Measurements from ENCODE around the gene TNK1. TPM values are rescaled to one million over a fixed set of nuclear protein-coding genes. Genes with fewer than 3 reads are reported as not detected.
"Not testable (repeated sequence)": the region's sequence is repeated elsewhere in the genome, so short reads cannot be mapped to it uniquely, and the experiment has no call there.

TNK1 gene
- 2.6 TPM for total RNA-seq
- long read RNA-seq, partial matches to known transcripts, result 1 of 1 reads
- long read RNA-seq, other reads (novel, unspliced or antisense), result 0 of 1 reads

DNA sequence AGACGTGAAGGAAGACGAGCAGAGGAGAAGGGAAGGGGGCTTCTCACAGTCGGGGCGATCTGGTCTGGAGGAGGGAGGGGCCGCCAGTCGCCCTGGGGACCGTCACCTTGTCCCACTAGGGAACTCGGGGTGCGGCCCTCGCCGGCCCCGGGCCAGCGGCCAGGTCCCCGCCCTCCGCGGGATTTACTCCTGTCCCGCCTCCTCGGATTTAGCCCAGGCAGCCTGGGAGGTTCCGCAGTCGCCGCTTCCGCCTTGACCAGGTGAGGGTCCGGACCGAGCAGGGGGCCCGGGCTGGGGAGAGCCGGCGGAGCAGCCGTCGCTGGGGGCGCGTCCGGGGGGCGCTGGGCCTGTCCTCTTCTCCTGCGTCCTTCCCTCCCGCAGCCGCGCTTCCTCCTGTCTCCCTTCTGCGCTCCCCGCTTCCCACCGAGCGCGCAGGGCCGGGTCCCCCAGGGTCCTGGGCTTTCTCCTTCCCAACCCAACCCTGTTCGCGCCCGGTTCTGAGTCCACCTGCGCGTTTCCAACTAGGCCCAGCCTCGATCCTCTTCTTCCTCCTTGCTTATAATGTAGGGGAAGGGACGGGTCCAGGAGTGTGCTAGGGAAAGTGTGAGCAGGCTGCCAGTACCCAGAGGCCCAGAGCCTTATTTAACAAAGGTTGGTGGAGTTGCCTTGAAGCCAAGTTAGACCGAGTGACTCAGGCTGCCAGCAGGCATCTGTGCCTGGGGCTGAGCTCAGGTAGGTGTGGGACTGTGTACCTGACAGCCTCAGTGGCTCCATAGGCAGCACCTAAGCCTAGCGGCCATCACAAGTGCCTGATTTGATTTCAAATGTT, at the start of gene TNK1:
TNK1 (plus strand) TSS at position 235 of the 829 bp plus-strand sequence. CDS start 1,838 bp downstream, outside the sequence.
- DNase-seq (ENCODE audit: missing footprints) (peak; percentile 75), ATAC-seq (peak; percentile 60)
- intact Hi-C loops (cut with DNase I), result no loop called here

DNA sequence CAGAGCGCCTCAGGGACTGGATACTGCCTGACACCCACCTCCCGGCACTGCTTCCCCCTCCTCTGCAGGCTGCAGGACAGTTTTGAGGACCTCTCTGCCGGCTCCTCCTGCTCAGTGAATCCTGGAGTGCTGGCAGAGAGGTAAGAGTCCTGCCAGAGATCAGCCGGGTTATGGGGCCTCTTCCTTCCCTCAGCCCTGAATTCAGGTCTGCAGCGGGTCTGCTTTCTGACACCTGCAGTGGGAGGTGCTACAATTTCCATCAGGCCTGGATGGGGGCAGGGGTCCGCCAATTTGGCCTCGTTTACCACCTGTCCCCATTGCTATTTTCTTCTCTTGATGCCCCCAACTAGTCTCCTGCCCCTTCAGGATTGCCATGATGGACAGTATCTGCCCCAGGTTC, 48.8 kb upstream of the TNK1 start:
- DNase-seq (ENCODE audit: missing footprints), result no peak
- ATAC-seq, result no peak
- intact Hi-C loops (cut with DNase I), result no loop called here

DNA sequence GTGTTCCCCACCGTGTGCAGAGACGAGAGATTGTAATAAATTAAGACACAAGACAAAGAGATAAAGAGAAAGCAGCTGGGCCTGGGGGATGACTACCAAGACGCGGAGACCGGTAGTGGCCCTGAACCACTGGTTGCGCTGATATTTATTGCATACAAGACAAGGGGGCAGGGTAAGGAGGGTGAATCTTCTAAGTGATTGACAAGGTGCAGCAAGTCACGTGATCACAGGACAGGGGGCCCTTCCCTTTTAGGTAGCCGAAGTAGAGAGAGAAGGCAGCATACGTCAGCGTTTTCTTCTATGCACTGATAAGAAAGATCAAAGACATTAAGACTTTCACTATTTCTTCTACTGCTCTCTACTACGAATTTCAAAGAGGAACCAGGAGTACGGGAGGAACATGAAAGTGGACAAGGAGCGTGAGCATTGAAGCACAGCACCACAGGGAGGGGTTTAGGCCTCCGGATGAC, 48.3 kb upstream of the TNK1 start:
- DNase-seq (ENCODE audit: missing footprints); intact Hi-C loops (cut with DNase I): not testable (repeated sequence)

DNA sequence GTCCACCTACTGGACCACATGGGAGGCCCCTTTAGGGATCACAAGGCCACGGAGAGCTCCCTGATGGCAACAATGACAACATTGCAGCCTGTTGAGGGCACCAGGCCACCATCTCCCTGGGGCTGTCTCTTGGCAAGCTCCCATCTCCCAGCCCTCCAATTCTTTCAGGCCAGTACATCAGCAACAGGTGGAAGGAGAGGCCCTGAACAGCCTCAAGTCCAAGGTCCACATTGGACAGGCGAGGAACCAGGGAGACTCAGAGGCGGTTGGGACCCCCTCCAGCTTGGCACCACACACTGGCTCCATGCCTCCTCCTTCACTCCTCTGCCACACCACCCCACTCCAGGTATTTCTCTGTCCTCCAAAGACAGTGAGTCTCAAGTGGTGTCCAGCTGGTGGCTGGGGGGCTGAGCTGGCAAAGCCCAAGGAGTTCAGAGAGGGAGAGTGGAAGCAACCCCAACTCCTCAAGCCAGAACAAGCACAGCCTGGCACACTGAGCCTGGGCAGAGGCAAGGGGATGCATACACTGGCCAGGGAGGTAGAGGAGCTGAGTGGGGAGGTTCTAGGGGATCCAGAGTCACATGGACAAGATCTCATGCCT, 45.9 kb upstream of the TNK1 start:
- ATAC-seq, result no peak
- peak; percentile 54 for DNase-seq (ENCODE audit: missing footprints)
- intact Hi-C loops (cut with DNase I), result no loop called here

More for the DNA sequence above, 48.3 kb upstream of the TNK1 start:
- ATAC-seq, result not testable (repeated sequence)

DNA sequence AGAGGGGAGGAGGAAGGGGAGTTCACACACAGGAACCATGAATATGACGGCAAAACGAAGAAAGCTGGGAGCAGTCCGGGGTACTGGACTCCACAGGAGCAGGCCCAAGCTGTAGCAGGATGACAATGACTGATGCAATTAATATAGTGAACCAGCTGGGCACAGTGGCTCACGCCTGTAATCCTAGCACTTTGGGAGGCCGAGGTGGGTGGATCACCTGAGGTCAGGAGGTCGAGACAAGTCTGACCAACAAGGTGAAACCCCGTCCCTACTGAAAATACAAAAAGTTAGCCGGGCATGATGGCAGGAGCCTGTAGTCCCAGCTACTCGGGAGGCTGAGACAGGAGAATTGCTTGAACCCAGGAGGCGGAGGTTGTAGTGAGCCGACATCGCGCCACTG, 45.1 kb upstream of the TNK1 start:
- intact Hi-C loops (cut with DNase I); ATAC-seq: not testable (repeated sequence)
- DNase-seq (ENCODE audit: missing footprints), result peak; percentile 11

DNA sequence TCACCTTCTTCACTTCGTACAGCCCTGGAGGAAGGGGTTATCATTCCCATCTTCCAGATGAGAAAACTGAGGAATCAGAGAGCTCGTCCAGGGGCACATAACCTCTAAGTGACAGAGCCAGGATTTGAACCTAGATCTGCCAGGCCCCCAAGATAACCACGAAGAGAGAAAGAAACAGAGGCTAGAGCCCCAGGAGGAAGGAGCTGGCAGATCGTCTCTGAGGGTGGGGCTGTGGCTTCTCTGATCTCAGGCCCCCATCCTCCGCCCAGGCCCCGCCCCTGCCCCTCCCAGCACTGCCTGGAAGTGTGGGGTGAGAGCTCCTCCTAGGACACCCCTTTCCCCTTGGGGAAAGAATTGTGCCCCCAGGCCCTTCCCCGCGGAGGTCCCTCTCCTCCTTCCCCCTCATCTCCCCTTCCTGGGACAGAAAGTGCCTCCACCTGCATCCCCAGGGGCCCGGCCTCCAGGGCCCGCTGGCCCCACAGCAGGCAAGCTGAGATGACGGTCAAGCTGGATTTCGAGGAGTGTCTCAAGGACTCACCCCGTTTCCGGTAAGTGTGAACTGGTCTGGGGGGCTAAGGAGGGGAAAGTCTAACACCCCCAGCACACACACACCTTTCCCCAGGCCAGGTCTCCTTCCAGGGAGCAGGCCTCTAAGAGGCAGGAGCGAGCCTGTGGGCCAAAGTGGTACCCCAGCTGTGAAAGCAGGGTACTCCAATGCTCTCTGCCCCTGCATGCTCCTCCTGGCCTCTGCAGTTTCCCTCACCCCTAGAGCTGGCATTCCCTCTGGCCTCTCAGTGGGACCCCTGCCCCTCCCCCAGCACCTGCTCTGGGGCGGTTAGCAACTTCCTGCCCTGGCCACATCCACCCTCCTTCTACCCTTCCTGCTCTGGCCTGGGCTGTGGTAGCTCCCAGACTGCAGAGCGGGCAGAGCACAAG, 44.4 kb upstream of the TNK1 start, which contains the start of gene ACAP1:
ACAP1 (plus strand) TSS at position 290 of the 936 bp plus-strand sequence; CDS start at position 496, 206 bp downstream.
- DNase-seq (ENCODE audit: missing footprints) (peak; percentile 83), ATAC-seq (peak; percentile 42)
- intact Hi-C loops (cut with DNase I), result no loop called here

DNA sequence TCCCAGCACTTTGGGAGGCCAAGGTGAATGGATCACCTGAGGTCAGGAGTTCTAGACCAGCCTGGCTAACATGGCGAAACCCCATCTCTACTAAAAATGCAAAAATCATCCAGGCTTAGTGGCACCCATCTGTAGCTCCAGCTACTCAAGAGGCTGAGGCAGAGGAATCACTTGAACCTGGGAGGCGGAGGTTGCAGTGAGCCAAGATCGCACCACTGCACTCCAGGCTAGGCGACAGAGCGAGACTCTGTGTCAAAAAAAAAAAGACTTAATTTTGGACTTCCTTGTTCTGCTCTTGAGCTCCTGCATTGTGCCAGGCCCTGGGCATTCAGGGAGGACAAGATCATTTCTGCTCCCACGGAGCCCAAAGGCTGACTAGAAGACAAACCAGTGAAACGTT, 43.3 kb upstream of the TNK1 start:
- DNase-seq (ENCODE audit: missing footprints), result peak; percentile 34
- intact Hi-C loops (cut with DNase I); ATAC-seq: not testable (repeated sequence)

DNA sequence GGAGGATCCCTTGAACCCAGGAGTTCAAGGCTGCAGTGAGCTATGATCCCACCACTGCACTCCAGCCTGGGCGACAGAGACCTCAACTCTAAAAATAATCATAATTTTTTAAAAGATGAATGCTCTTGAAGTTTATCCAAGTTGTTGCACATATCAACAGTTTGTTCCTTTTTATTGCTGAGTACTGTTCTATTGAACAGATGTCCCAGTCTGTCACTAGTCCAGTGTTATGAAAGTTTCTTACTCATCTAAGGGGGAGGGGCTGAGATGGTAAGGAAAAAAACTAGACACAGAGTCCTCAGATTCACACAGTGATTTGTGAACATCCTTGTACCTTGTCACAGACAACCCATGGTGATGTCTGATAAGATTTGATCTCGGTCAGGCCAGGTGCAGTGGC, 40.7 kb upstream of the TNK1 start:
- no peak for DNase-seq (ENCODE audit: missing footprints)
- ATAC-seq, result no peak
- intact Hi-C loops (cut with DNase I), result no loop called here

DNA sequence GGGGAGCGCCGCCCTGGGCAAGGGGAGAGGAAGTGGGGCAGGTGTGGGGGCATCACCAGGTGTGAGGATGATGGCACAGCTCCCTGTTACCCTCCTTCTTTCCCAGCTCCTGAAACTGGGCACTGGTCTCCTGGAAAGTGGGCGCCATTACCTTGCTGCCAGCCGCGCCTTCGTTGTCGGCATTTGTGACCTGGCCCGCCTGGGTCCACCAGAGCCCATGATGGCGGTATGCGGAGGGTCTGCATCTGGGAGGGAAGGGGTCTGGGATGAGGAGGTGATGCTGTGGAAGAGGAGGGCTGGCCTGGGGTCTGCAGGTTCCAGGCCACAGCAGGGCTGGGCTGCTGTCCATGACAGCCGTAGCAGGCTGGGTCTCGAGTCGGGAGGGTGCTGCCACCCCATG, 39.0 kb upstream of the TNK1 start:
- intact Hi-C loops (cut with DNase I), result no loop called here
- DNase-seq (ENCODE audit: missing footprints) (no peak), ATAC-seq (no peak)

DNA sequence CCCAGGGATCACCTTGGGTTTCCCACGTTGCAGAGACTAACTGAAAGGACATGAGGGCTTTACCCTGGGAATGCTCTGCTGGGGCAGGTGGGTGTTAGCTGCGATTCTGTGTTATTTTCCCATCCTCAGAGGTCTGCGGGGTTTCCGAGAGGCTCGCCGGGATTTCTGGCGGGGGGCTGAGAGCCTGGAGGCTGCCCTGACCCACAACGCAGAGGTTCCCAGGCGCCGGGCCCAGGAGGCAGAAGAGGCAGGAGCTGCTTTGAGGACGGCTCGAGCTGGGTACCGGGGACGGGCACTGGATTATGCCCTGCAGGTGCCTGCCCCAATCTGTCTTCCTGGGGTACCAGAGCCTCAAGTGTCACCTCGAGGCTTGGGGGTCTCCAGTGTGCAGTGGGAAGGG, 37.6 kb upstream of the TNK1 start:
- intact Hi-C loops (cut with DNase I), result no loop called here
- no peak for ATAC-seq
- peak; percentile 22 for DNase-seq (ENCODE audit: missing footprints)

DNA sequence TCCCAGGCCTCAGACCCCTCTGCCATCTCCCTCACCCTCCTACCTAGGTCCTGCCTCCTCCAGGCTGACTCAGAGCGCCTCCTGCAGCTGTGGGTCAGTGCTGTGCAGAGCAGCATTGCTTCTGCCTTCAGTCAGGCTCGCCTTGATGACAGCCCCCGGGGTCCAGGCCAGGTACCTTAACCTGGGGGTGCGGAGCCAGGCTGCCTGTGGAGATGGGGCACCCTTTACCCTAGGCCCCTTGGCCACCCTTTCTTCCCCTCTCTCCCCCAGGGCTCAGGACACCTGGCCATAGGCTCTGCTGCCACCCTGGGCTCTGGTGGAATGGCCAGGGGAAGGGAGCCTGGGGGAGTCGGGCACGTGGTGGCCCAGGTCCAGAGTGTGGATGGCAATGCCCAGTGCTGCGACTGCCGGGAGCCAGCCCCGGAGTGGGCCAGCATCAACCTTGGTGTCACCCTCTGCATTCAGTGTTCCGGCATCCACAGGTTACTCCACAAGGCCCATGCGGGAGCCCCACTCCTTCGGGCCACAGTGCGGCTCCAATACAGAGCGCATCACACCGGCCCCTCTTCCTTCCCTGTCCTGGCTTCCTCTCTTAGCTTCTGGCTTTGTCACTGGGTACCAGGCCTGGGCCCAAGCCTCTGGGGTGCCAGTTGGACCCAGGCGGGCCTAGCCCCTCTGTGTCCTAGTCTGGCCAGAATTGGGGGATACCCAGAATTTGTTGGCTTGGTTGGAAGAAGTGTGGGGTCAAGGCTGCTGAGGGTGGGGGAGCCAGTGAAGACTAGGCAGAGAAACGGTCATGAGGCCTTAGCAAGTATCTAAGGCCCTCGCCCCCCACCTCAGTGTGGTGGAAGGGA, 33.9 kb upstream of the TNK1 start:
- DNase-seq (ENCODE audit: missing footprints), result no peak
- intact Hi-C loops (cut with DNase I), result loop anchor here (2.0 kb wide), 1 partner anchor 66 kb away; the partner anchor contains the start of gene SLC2A4
- ATAC-seq, result no peak

DNA sequence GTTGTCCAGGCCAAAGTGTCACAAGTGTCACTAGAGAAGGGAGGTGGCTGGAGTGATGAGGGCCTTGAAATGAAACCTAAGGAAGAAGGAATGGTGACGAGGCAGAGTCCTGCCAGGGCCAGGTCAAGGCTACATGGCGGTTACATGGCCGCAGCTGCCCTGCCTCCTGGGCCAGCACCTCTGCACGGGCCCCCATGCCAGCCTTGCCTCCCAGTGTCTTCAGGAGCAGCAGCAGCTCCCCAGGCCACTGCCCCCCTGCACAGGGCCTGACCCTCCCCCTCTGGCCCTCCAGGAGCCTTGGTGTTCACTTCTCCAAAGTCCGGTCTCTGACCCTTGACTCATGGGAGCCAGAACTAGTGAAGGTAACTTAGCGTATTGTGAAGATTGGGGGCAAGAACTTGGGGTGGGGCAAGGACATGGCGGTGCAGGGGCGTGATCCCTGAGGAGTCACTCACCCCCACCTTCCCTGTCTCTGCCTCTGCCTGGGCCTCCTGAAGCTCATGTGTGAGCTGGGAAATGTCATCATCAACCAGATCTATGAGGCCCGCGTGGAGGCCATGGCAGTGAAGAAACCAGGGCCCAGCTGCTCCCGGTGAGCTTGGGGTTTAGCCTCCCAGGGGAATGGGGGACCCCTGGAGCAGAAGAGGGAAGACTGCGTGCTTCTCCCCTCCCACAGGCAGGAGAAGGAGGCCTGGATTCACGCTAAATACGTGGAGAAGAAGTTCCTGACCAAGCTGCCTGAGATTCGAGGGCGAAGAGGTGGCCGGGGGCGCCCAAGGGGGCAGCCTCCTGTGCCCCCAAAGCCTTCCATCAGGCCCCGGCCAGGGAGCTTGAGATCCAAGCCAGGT, 33.0 kb upstream of the TNK1 start:
- ATAC-seq (no peak), DNase-seq (ENCODE audit: missing footprints) (no peak)
- intact Hi-C loops (cut with DNase I), result loop anchor here (2.0 kb wide), 1 partner anchor 67 kb away; the partner anchor contains the start of gene SLC2A4

DNA sequence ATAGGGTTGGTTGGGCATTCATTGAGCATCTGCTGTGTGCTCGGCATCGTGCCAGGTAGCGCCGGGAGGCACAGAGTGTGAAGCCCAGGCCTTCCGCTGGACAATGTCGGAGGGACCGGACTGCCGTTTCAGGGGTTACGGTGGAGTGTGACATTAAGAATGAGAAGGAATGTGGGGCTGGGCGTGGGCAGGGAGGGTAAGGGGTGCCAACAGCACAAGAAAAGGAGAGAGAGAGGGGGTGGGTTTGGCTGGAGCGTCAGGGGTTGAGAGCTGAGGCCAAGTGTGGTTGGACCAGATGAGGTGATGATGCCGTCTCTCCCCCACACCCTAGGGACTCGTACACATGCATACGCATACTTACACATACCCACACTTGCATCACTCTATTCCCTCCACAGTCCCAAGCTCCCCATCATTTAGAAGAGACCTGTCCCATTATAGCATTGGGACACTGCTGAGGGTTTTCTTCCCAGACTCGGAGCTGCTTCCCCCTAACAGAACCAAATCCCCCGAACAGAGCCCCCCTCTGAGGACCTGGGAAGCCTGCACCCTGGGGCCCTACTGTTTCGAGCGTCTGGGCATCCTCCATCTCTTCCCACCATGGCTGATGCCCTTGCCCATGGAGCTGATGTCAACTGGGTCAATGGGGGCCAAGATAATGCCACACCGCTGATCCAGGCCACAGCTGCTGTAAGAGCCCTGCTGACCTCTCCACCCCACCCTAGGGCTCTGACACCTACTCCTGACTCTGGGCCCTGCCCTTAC, 32.2 kb upstream of the TNK1 start:
- no peak for DNase-seq (ENCODE audit: missing footprints)
- intact Hi-C loops (cut with DNase I), result loop anchor here (1.0 kb wide), 1 partner anchor 19 kb away; the partner anchor contains the start of gene NEURL4
- ATAC-seq, result no peak

DNA sequence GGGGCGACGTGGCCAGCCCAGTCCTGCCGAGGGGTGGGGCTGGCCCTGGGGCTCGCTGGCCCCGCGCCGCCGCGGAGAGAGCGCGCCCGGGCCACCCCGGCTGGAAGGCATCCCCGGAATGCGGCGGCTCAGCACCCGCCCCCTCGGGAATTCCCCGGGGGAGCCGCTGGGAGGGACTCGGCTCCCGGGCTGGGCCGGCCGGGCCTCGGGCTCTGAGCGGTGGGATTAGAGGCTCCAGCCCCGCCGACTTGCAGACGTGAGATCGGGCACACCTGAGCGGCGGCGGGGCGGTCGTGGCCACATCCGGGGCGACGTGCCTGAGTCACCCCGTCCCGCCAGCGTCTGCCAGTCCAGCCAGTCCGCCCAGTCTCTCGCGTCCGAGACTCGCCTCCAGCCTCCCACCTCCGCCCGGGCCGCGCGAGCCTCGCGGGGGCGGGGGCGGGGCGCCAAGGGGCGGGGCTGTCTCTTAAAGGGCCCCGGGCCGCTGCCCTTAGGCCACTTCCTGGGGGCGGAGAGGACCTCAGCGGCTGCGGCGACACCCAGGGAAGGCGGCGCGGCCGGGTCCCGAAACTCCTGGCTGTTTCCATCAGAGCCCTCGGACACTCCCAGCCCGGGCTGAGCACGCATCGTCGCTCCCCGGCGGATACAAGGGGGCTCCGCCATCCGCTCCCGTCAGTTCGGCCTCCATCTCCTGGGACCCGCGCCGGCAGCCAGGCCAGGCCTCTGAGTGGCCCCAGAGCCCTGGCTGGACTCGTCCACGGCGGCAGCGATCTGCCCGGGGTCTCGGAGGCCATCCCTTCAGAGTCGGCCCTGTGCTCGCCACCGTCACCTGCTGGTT, 29.0 kb upstream of the TNK1 start, which contains the start of gene KCTD11:
KCTD11 (plus strand) TSS at position 498 of the 838 bp plus-strand sequence.
- intact Hi-C loops (cut with DNase I), result loop anchor here (2.0 to 5.0 kb wide), 3 partner anchors 43 to 133 kb away; partner anchors contain the start of genes CTDNEP1, ELP5, PLSCR3 and POLR2A
- ATAC-seq, result peak; percentile 81
- peak; percentile 96 for DNase-seq (ENCODE audit: missing footprints)

DNA sequence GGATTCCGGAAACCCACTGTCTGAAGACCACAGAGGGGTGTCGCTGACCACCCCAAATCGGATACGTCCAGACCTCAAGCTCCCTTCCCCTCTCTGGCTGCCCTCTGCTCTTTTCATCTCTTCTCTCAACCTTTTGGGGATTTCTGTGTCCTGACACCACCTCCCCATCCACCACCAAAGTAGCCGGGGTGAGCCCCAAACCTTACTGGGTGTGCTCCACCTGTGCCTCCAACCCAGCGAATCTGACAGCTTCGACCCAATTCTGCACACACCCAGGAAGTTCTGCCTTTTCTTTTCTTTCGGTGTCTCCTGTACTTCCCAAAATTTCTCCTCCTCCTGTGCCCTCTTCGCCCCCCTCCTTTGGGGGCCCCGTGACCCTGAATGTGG, 28.4 kb upstream of the TNK1 start:
- ATAC-seq (no peak), DNase-seq (ENCODE audit: missing footprints) (no peak)
- intact Hi-C loops (cut with DNase I), result loop anchor here (5.0 kb wide), 1 partner anchor 100 kb away; the partner anchor contains the start of genes CTDNEP1 and ELP5

Data from Right ventricle myocardium inferior (tissue), 1 donor.